CD14-positive monocyte (primary cell): ENCODE results near the gene MRPS34. TPM values are rescaled to one million over a fixed set of nuclear protein-coding genes. Genes with fewer than 3 reads are reported as not detected.

Source experiments
- DNase-seq, 3 donors: peaks; one replicate each; pipeline ENCODE4 v3.0.0-alpha.2; 2011 to 2022
- H2AFZ ChIP-seq: 2 replicates; pipeline ENCODE4 v1.6.0; 2012; ENCODE audit warnings: mild to moderate bottlenecking, low read depth, low read length, inconsistent platforms; ENCODE audit not compliant: insufficient read depth, poor library complexity, severe bottlenecking
- H3K27ac ChIP-seq, 2 donors: 1 replicate in 1 of 2; 2 replicates in 1 of 2; pipeline ENCODE4 v1.5.1; 2012 to 2013; ENCODE audit warnings: low read length in 2 of 2, control low read depth in 1 of 2, inconsistent platforms in 1 of 2, low read depth in 1 of 2, mild to moderate bottlenecking in 1 of 2
- H3K27me3 ChIP-seq, 2 donors: one replicate each; pipeline versions ENCODE4 v1.6.0 to v1.6.1; 2011 to 2013; ENCODE audit warnings: low read length in 2 of 2; ENCODE audit not compliant: control insufficient read depth in 2 of 2, insufficient read depth in 2 of 2
- H3K36me3 ChIP-seq, 2 donors: replicated peaks in 1 of 2; 1 replicate in 1 of 2; 2 replicates in 1 of 2; pipeline versions ENCODE4 v1.5.1 to v1.6.1; 2012 to 2013; ENCODE audit warnings: low read length in 2 of 2, control low read depth in 1 of 2, inconsistent platforms in 1 of 2, mild to moderate bottlenecking in 1 of 2; ENCODE audit not compliant: insufficient read depth in 2 of 2, control insufficient read depth in 1 of 2
- H3K4me1 ChIP-seq, 2 donors: 1 replicate in 1 of 2; 2 replicates in 1 of 2; pipeline versions ENCODE4 v1.5.1 to v1.6.1; 2012 to 2013; ENCODE audit warnings: low read length in 2 of 2, control low read depth in 1 of 2, inconsistent platforms in 1 of 2, mild to moderate bottlenecking in 1 of 2, moderate library complexity in 1 of 2; ENCODE audit not compliant: insufficient read depth in 2 of 2, control insufficient read depth in 1 of 2
- H3K4me2 ChIP-seq: replicated peaks from 2 replicates; pipeline ENCODE3; 2012; ENCODE audit warnings: low read length, moderate library complexity, mild to moderate bottlenecking; ENCODE audit not compliant: poor library complexity, severe bottlenecking; ENCODE audit errors: extremely low read depth
- H3K4me3 ChIP-seq, 3 experiments: fragments of 200-600 bp in 1 of 3; sonication (generic) in 1 of 3; replicated peaks in 1 of 3; 1 replicate in 2 of 3; 2 replicates in 1 of 3; pipeline ENCODE4 v1.5.1; 2011 to 2013; ENCODE audit warnings: low read length in 3 of 3, mild to moderate bottlenecking in 3 of 3, control low read depth in 2 of 3, low read depth in 2 of 3, inconsistent platforms in 1 of 3, moderate library complexity in 1 of 3
- H3K79me2 ChIP-seq: 2 replicates; pipeline ENCODE4 v1.6.0; 2012; ENCODE audit warnings: mild to moderate bottlenecking, control low read depth, inconsistent platforms, low read length, moderate library complexity; ENCODE audit not compliant: insufficient read depth
- H3K9ac ChIP-seq: 2 replicates; pipeline ENCODE4 v1.6.0; 2017; ENCODE audit warnings: low read length, mild to moderate bottlenecking; ENCODE audit not compliant: insufficient read depth, poor library complexity, severe bottlenecking
- H3K9me3 ChIP-seq, 2 donors: replicated peaks in 1 of 2; 1 replicate in 1 of 2; 2 replicates in 1 of 2; pipeline versions ENCODE4 v1.5.1 to v1.6.1; 2012 to 2013; ENCODE audit warnings: low read length in 2 of 2, control low read depth in 1 of 2; ENCODE audit not compliant: control insufficient read depth in 1 of 2, insufficient read depth in 1 of 2
- H4K20me1 ChIP-seq: 2 replicates; pipeline ENCODE4 v1.6.0; 2012; ENCODE audit warnings: mild to moderate bottlenecking, low read length, control low read depth, moderate library complexity; ENCODE audit not compliant: insufficient read depth
- H3K27ac Mint-ChIP-seq, 7 donors: one replicate each; pipeline ENCODE4 v1.8.0; 2020; ENCODE audit warnings: mild to moderate bottlenecking in 7 of 7, mixed read lengths in 7 of 7, moderate library complexity in 6 of 7, inconsistent platforms in 2 of 7
- H3K27me3 Mint-ChIP-seq, 3 donors: one replicate each; pipeline ENCODE4 v1.8.0; 2021 to 2022; ENCODE audit warnings: low read depth in 3 of 3, mild to moderate bottlenecking in 3 of 3, mixed read lengths in 3 of 3, moderate library complexity in 3 of 3, inconsistent platforms in 1 of 3
- H3K36me3 Mint-ChIP-seq, 2 donors: one replicate each; pipeline ENCODE4 v1.8.0; 2020; ENCODE audit warnings: mixed read lengths in 2 of 2, inconsistent platforms in 1 of 2, mild to moderate bottlenecking in 1 of 2
- H3K4me1 Mint-ChIP-seq: one replicate; pipeline ENCODE4 v1.8.0; 2020; ENCODE audit warnings: mild to moderate bottlenecking, mixed read lengths
- H3K4me3 Mint-ChIP-seq, 2 donors: one replicate each; pipeline ENCODE4 v1.8.0; 2020; ENCODE audit warnings: mild to moderate bottlenecking in 2 of 2, mixed read lengths in 2 of 2, moderate library complexity in 1 of 2
- H3K9me3 Mint-ChIP-seq, 7 donors: one replicate each; pipeline ENCODE4 v1.8.0; 2020 to 2022; ENCODE audit warnings: mixed read lengths in 7 of 7, mild to moderate bottlenecking in 6 of 7, moderate library complexity in 6 of 7, inconsistent platforms in 2 of 7
- WGBS: methylation state at CpG from one replicate; pipeline ENCODE4 v1.1.5; 2013; ENCODE audit warnings: missing lambda C conversion rate; ENCODE audit not compliant: insufficient coverage; 5-methylcytosine and 5-hydroxymethylcytosine counted together
- intact Hi-C, 2 donors: fragments of 100-400 bp; cut with micrococcal nuclease; formaldehyde crosslinking; loops; one replicate each; pipeline versions ENCODE4 v1.15.0 to v1.15.1; 2023
- polyA plus RNA-seq, 3 donors: library from polyadenylated mRNA; depleted of rRNA in 1 of 3; unstranded in 2 of 3; stranded (reverse) in 1 of 3; fragments of 300-500 nt in 2 of 3; fragments of >200 nt in 1 of 3; fragmentation: Illumina TruSeq in 2 of 3; gene quantifications; 1 replicate in 2 of 3; 2 replicates in 1 of 3; pipeline ENCODE4 v1.2.3, GENCODE V29; 2012 to 2021
- TF ChIP-seq, protein P1 (sequence below): fragments of 200-600 bp; IDR thresholded peaks from one replicate; pipeline ENCODE4 v1.8.0; 2022; ENCODE audit warnings: antibody characterized with exemption, mild to moderate bottlenecking

The MRPS34 gene
- polyA plus RNA-seq, 3 donors: 34.5 to 137 (median 109) TPM

DNA sequence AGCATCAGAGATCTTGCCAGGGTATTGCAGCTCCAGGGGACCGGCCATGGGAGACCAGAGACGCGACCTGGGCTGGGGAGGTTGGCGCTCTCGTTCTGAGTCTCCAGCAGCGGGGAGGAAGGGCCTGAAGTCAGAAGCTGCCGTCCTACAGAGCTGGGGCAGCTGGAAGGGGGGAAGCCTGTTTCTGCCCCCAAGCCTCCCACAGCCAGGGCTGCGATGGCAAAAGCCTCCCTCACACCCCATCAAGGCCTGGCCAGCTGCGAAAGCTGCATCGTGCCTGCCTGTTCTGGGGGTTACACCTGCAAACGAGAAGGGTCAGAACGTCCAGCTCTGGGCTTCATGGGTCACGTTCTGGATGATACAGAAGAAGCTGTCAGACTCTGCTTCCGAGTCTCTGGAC, 40.9 kb downstream of the MRPS34 start:
- TF ChIP-seq, protein P1, sequence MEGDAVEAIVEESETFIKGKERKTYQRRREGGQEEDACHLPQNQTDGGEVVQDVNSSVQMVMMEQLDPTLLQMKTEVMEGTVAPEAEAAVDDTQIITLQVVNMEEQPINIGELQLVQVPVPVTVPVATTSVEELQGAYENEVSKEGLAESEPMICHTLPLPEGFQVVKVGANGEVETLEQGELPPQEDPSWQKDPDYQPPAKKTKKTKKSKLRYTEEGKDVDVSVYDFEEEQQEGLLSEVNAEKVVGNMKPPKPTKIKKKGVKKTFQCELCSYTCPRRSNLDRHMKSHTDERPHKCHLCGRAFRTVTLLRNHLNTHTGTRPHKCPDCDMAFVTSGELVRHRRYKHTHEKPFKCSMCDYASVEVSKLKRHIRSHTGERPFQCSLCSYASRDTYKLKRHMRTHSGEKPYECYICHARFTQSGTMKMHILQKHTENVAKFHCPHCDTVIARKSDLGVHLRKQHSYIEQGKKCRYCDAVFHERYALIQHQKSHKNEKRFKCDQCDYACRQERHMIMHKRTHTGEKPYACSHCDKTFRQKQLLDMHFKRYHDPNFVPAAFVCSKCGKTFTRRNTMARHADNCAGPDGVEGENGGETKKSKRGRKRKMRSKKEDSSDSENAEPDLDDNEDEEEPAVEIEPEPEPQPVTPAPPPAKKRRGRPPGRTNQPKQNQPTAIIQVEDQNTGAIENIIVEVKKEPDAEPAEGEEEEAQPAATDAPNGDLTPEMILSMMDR: no peak

DNA sequence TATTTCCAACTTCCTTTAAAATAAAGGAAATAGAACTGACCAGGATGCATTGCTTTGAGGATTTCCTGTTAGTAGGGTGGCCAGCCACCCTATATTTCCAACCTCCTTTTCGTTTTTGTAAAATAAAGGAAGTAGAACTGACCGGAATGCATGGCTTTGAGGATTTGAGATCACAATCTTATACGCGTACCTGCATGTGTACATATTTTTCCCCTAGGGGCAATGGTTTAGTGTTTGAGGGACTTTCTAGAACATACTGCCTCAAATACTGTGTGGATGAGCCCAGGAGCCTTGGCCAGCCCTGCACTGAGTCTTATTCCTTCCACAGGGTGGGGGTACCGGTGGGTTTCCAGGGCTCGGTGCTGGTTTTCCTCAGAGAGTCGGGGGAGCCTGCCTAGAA, 41.3 kb downstream of the MRPS34 start:
- Histone ChIP-seq H3K27ac (peak overlapping the region; percentile 50 to 64), H3K4me3 (no peak overlapping the region), H3K36me3 (peaks cover 64 to 68% of the 10 kb centered on the region in 2 donors), H3K4me1 (peaks cover 13 to 14% of the 10 kb centered on the region in 2 donors), H2AFZ (no peak overlapping the region), H3K9me3 (peaks cover 0 to 16% of the 10 kb centered on the region in 2 donors), H3K9ac (no peak overlapping the region), H3K27me3 (no peaks in the 10 kb centered on the region), H4K20me1 (peaks cover 57% of the 10 kb centered on the region), H3K4me2 (no peak overlapping the region), H3K79me2 (peaks cover 19% of the 10 kb centered on the region)
- H3K27me3 Mint-ChIP-seq: peaks cover 0 to 4% (median 0%) of the 10 kb centered on the region in 3 donors
- peaks cover 0 to 10% (median 2%) of the 10 kb centered on the region in 7 donors for H3K9me3 Mint-ChIP-seq
- peaks cover 50 to 62% of the 10 kb centered on the region in 2 donors for H3K36me3 Mint-ChIP-seq
- intact Hi-C loops: no loop called here
- H3K4me1 Mint-ChIP-seq: peaks cover 12% of the 10 kb centered on the region
- no peak overlapping the region for H3K4me3 Mint-ChIP-seq
- H3K27ac Mint-ChIP-seq: peak overlapping the region; percentile 2 to 81 (median 59)
- DNase-seq: no peak
- TF ChIP-seq, protein P1: no peak
- no CpG with 5 or more reads among the region's 7 CpGs for WGBS

More for the DNA sequence above, 40.9 kb downstream of the MRPS34 start:
- Histone ChIP-seq H3K79me2 (peaks cover 15% of the 10 kb centered on the region), H3K27ac (peak overlapping the region; percentile 50 to 64), H3K27me3 (no peaks in the 10 kb centered on the region), H3K9ac (no peak overlapping the region), H2AFZ (no peak overlapping the region), H3K4me1 (peaks cover 13 to 14% of the 10 kb centered on the region in 2 donors), H3K36me3 (peaks cover 60 to 63% of the 10 kb centered on the region in 2 donors), H3K4me3 (no peak overlapping the region), H3K9me3 (peaks cover 0 to 16% of the 10 kb centered on the region in 2 donors), H4K20me1 (peaks cover 53% of the 10 kb centered on the region), H3K4me2 (no peak overlapping the region)
- Mint-ChIP-seq H3K9me3 (peaks cover 0 to 10% (median 2%) of the 10 kb centered on the region in 7 donors), H3K4me1 (peaks cover 12% of the 10 kb centered on the region), H3K27me3 (peaks cover 0 to 3% (median 0%) of the 10 kb centered on the region in 3 donors), H3K4me3 (no peak overlapping the region), H3K36me3 (peaks cover 46 to 58% of the 10 kb centered on the region in 2 donors), H3K27ac (peak overlapping the region; percentile 2 to 81 (median 56))
- intact Hi-C loops: no loop called here
- WGBS: 95% methylated on average over 7 of the region's 14 CpGs
- no peak for DNase-seq
